Measurements from ENCODE around the gene ING4.
"Not testable (repeated sequence)": the region's sequence is repeated elsewhere in the genome, so short reads cannot be mapped to it uniquely, and the experiment has no call there.

Gene ING4

GRCh38 chr12:6662906-6663742 is at the start of gene ING4:
ING4 (minus strand) TSS chr12:6663119; CDS start chr12:6663101, 18 bp downstream.
- no peaks in the 10 kb centered on the region for H3K27me3 ChIP-seq
- H3K4me3 ChIP-seq (ENCODE audit: low read depth in 1 of 2, low read length in 1 of 2) = peak within 1 kb of the TSS; percentile 78 to 82
- TF ChIP-seq CTCF (IDR thresholded peaks at IDR 0.05) = no peak
- no peaks in the 10 kb centered on the region for H3K9me3 ChIP-seq
- H3K4me1 ChIP-seq (ENCODE audit: control insufficient read depth in 1 of 2, insufficient read depth in 1 of 2, low read depth in 1 of 2, low read length in 1 of 2) = peaks cover 55 to 57% of the 10 kb centered on the region in 2 experiments
- peaks cover 31% of the 10 kb centered on the region for H3K36me3 ChIP-seq
- peak within 1 kb of the TSS; percentile 89 for H3K27ac ChIP-seq

GRCh38 chr12:6708960-6709394 is 46.1 kb upstream of the ING4 start:
- H3K27me3 ChIP-seq = peaks cover 51% of the 10 kb centered on the region
- H3K4me3 ChIP-seq (ENCODE audit: low read depth in 1 of 2, low read length in 1 of 2) = no peak overlapping the region
- no peak overlapping the region for H3K27ac ChIP-seq
- H3K9me3 ChIP-seq = no peaks in the 10 kb centered on the region
- no peak for TF ChIP-seq CTCF (IDR thresholded peaks at IDR 0.05)
- no peaks in the 10 kb centered on the region for H3K4me1 ChIP-seq (ENCODE audit: control insufficient read depth in 1 of 2, insufficient read depth in 1 of 2, low read depth in 1 of 2, low read length in 1 of 2)
- no peaks in the 10 kb centered on the region for H3K36me3 ChIP-seq

- not testable (repeated sequence) for H3K36me3 ChIP-seq; H3K27ac ChIP-seq; H3K4me1 ChIP-seq (ENCODE audit: control insufficient read depth in 1 of 2, insufficient read depth in 1 of 2, low read depth in 1 of 2, low read length in 1 of 2); H3K4me3 ChIP-seq (ENCODE audit: low read depth in 1 of 2, low read length in 1 of 2); H3K9me3 ChIP-seq
- H3K27me3 ChIP-seq = peaks cover 56% of the 10 kb centered on the region
These were observed 45.4 kb upstream of the ING4 start for GRCh38 chr12:6708351-6708750.

- peaks cover 0 to 11% of the 10 kb centered on the region in 2 experiments for H3K4me1 ChIP-seq (ENCODE audit: control insufficient read depth in 1 of 2, insufficient read depth in 1 of 2, low read depth in 1 of 2, low read length in 1 of 2)
- H3K4me3 ChIP-seq (ENCODE audit: low read depth in 1 of 2, low read length in 1 of 2) = no peak overlapping the region
- H3K27ac ChIP-seq = no peak overlapping the region
- H3K27me3 ChIP-seq = peaks cover 86% of the 10 kb centered on the region
- no peaks in the 10 kb centered on the region for H3K36me3 ChIP-seq
- H3K9me3 ChIP-seq = no peaks in the 10 kb centered on the region
- TF ChIP-seq CTCF (IDR thresholded peaks at IDR 0.05) = no peak
These were observed 40.7 kb upstream of the ING4 start for GRCh38 chr12:6703631-6704030.

GRCh38 chr12:6701078-6701768 is 38.3 kb upstream of the ING4 start:
- Histone ChIP-seq H3K36me3 (no peaks in the 10 kb centered on the region), H3K4me3 (ENCODE audit: low read depth in 1 of 2, low read length in 1 of 2) (no peak overlapping the region), H3K27ac (no peak overlapping the region), H3K27me3 (peaks cover 100% of the 10 kb centered on the region), H3K9me3 (no peaks in the 10 kb centered on the region), H3K4me1 (ENCODE audit: control insufficient read depth in 1 of 2, insufficient read depth in 1 of 2, low read depth in 1 of 2, low read length in 1 of 2) (peaks cover 0 to 11% of the 10 kb centered on the region in 2 experiments)
- no peak for TF ChIP-seq CTCF (IDR thresholded peaks at IDR 0.05)

- no peak within 1 kb of the TSS for H3K4me3 ChIP-seq (ENCODE audit: low read depth in 1 of 2, low read length in 1 of 2)
- H3K4me1 ChIP-seq (ENCODE audit: control insufficient read depth in 1 of 2, insufficient read depth in 1 of 2, low read depth in 1 of 2, low read length in 1 of 2) = peaks cover 0 to 11% of the 10 kb centered on the region in 2 experiments
- H3K36me3 ChIP-seq = no peaks in the 10 kb centered on the region
- no peak within 1 kb of the TSS for H3K27ac ChIP-seq
- no peak for TF ChIP-seq CTCF (IDR thresholded peaks at IDR 0.05)
- H3K9me3 ChIP-seq = no peaks in the 10 kb centered on the region
- H3K27me3 ChIP-seq = peaks cover 100% of the 10 kb centered on the region
These were observed 37.7 kb upstream of the ING4 start, which contains the start of gene PIANP for GRCh38 chr12:6700646-6701051. PIANP (minus strand) TSS chr12:6700815; CDS start chr12:6698061, 2,754 bp downstream.

Measured in neutrophil (primary cell).